HG03342 (cell line): ENCODE measurements around the gene MAU2.

Experiments used
- ATAC-seq: cut with Tn5 transposase; IDR thresholded peaks from one replicate; pipeline ENCODE4 v1.9.1; 2021; ENCODE audit warnings: mild to moderate bottlenecking, moderate library complexity; ENCODE audit not compliant: unreplicated experiment

MAU2 gene

DNA sequence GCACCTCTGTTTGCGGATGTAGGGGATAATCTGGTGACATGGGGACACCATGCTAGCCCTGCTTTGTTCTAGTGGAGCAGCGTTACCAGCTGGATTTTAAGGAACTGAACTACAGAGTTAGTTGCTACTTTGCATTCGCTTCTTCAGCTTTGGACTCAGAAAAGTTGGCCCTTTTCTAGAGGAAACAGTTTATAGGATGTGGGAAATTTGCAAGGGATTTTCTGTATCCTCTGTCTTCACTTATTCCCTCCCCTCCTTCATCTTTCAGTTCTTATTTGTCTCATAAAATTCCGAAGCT lies 87.0 kb downstream of the MAU2 start:
- ATAC-seq = no peak
